ENCODE measurements around the gene KRTAP3-3.

KRTAP3-3 gene

GRCh38 chr17:40963838-40964237 is 30.1 kb downstream of the KRTAP3-3 start:
- in situ Hi-C loops (cut with HindIII; ENCODE audit: low sequenced_read_pairs), result no loop called here

GRCh38 chr17:40962059-40962561 is 31.9 kb downstream of the KRTAP3-3 start:
- in situ Hi-C loops (cut with HindIII; ENCODE audit: low sequenced_read_pairs), result no loop called here

- in situ Hi-C loops (cut with HindIII; ENCODE audit: low sequenced_read_pairs), result no loop called here
Observed at GRCh38 chr17:40961591-40961990, 32.4 kb downstream of the KRTAP3-3 start.

- in situ Hi-C loops (cut with HindIII; ENCODE audit: low sequenced_read_pairs), result no loop called here
Observed at GRCh38 chr17:40960144-40960543, 33.8 kb downstream of the KRTAP3-3 start.

- in situ Hi-C loops (cut with HindIII; ENCODE audit: low sequenced_read_pairs), result no loop called here
Observed at GRCh38 chr17:40958086-40958953, 35.6 kb downstream of the KRTAP3-3 start.

- in situ Hi-C loops (cut with HindIII; ENCODE audit: low sequenced_read_pairs), result no loop called here
Observed at GRCh38 chr17:40956401-40957254, 37.3 kb downstream of the KRTAP3-3 start.

GRCh38 chr17:40953881-40954280 is 40.1 kb downstream of the KRTAP3-3 start:
- in situ Hi-C loops (cut with HindIII; ENCODE audit: low sequenced_read_pairs), result no loop called here

GRCh38 chr17:40952661-40953060 is 41.3 kb downstream of the KRTAP3-3 start:
- in situ Hi-C loops (cut with HindIII; ENCODE audit: low sequenced_read_pairs), result no loop called here

GRCh38 chr17:40952154-40952553 is 41.8 kb downstream of the KRTAP3-3 start:
- in situ Hi-C loops (cut with HindIII; ENCODE audit: low sequenced_read_pairs), result no loop called here

- in situ Hi-C loops (cut with HindIII; ENCODE audit: low sequenced_read_pairs), result no loop called here
Observed at GRCh38 chr17:40951011-40951622, 42.8 kb downstream of the KRTAP3-3 start.

GRCh38 chr17:40950176-40950575 is 43.8 kb downstream of the KRTAP3-3 start:
- in situ Hi-C loops (cut with HindIII; ENCODE audit: low sequenced_read_pairs), result no loop called here

- in situ Hi-C loops (cut with HindIII; ENCODE audit: low sequenced_read_pairs), result no loop called here
Observed at GRCh38 chr17:40949418-40949817, 44.5 kb downstream of the KRTAP3-3 start.

GRCh38 chr17:40947929-40948328 is 46.0 kb downstream of the KRTAP3-3 start:
- in situ Hi-C loops (cut with HindIII; ENCODE audit: low sequenced_read_pairs), result no loop called here

GRCh38 chr17:40945414-40945813 is 48.5 kb downstream of the KRTAP3-3 start:
- in situ Hi-C loops (cut with HindIII; ENCODE audit: low sequenced_read_pairs), result no loop called here

- in situ Hi-C loops (cut with HindIII; ENCODE audit: low sequenced_read_pairs), result no loop called here
Observed at GRCh38 chr17:40944531-40944930, 49.4 kb downstream of the KRTAP3-3 start.

Measured in endothelial cell of hepatic sinusoid (primary cell).